Left forelimb (tissue), 1 donor: ENCODE data around the gene KCNQ1.

Experiments used
- DNase-seq: peaks from one replicate; pipeline ENCODE4 v3.0.0-alpha.2; 2018; ENCODE audit warnings: low spot score

The KCNQ1 gene

GRCh38 chr11:2699531-2700414 lies 255.0 kb downstream of the KCNQ1 start, which contains the start of gene KCNQ1OT1:
Gene KCNQ1OT1 (minus strand): TSS chr11:2699994.
- DNase-seq = peak; percentile 91

- peak; percentile 73 for DNase-seq
Measured at GRCh38 chr11:2700415-2701211, 255.8 kb downstream of the KCNQ1 start.

- DNase-seq = peak; percentile 61
Measured at GRCh38 chr11:2701230-2701629, 256.4 kb downstream of the KCNQ1 start.

- no peak for DNase-seq
Measured at GRCh38 chr11:2701898-2702434, 257.2 kb downstream of the KCNQ1 start.

GRCh38 chr11:2702771-2703362 lies 258.1 kb downstream of the KCNQ1 start:
- DNase-seq = no peak

GRCh38 chr11:2703363-2704141 lies 258.7 kb downstream of the KCNQ1 start:
- no peak for DNase-seq

- DNase-seq = no peak
Measured at GRCh38 chr11:2704356-2704755, 259.5 kb downstream of the KCNQ1 start.

- DNase-seq = peak; percentile 86
Measured at GRCh38 chr11:2704896-2705606, 260.2 kb downstream of the KCNQ1 start.

GRCh38 chr11:2706321-2706720 lies 261.5 kb downstream of the KCNQ1 start:
- no peak for DNase-seq

GRCh38 chr11:2707736-2708135 lies 262.9 kb downstream of the KCNQ1 start:
- DNase-seq = no peak

- DNase-seq = no peak
Measured at GRCh38 chr11:2708151-2708581, 263.4 kb downstream of the KCNQ1 start.

GRCh38 chr11:2708757-2709281 lies 264.0 kb downstream of the KCNQ1 start:
- peak; percentile 87 for DNase-seq

GRCh38 chr11:2709429-2709828 lies 264.6 kb downstream of the KCNQ1 start:
- no peak for DNase-seq

GRCh38 chr11:2711161-2711560 lies 266.4 kb downstream of the KCNQ1 start:
- DNase-seq = no peak

GRCh38 chr11:2713094-2713493 lies 268.3 kb downstream of the KCNQ1 start:
- no peak for DNase-seq

- no peak for DNase-seq
Measured at GRCh38 chr11:2713661-2714462, 269.1 kb downstream of the KCNQ1 start.

- DNase-seq = no peak
Measured at GRCh38 chr11:2714463-2714800, 269.6 kb downstream of the KCNQ1 start.

- DNase-seq = no peak
Measured at GRCh38 chr11:2714871-2715270, 270.1 kb downstream of the KCNQ1 start.

GRCh38 chr11:2715716-2716350 lies 271.0 kb downstream of the KCNQ1 start:
- no peak for DNase-seq
